Astrocyte (in vitro differentiated cells and primary cell): ENCODE data around the gene KIR3DL1.
"Not testable (repeated sequence)": the region's sequence is repeated elsewhere in the genome, so short reads cannot be mapped to it uniquely, and the experiment has no call there.

Experiments used
- CTCF ChIP-seq: IDR thresholded peaks from 2 replicates; pipeline ENCODE4 v1.5.1; 2011; ENCODE audit warnings: low read depth, mild to moderate bottlenecking, inconsistent platforms, low read length, moderate library complexity; ENCODE audit not compliant: insufficient read depth
- EZH2 ChIP-seq: IDR thresholded peaks from 2 replicates; pipeline ENCODE4 v1.6.1; 2012; ENCODE audit warnings: mild to moderate bottlenecking, low read length, inconsistent platforms; ENCODE audit not compliant: insufficient read depth

GRCh38 chr19:54859421-54859820 is 43.2 kb downstream of the KIR3DL1 start:
- not testable (repeated sequence) for TF ChIP-seq CTCF, EZH2
